ENCODE measurements around the gene EXOC2. TPM values are rescaled to one million over a fixed set of nuclear protein-coding genes. Genes with fewer than 3 reads are reported as not detected.

EXOC2 gene
- total and polyA plus RNA-seq, 2 of the 13 experiments (the other 11 are each of a cell fraction or from before 2014, with no cell fraction given), result 12.6 to 22.9 TPM

DNA sequence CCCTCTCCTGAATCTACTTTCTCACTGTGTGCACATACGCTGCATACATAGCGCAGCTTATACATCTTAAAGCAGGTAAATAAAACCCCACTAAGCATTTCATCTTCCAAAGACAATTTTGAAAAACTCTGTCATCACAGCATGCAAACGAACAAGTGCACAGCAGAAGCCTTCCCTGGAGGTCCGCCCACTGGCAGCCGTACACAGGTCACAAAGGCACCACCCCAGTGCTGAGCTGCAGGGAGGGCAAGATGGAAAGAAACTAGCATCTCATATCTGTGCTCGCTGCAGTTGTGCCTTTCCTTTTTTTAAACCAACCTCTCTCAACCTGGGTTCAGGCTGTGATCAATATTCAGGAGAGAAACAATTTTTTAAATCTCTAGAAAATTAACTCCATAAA, 109.3 kb downstream of the EXOC2 start:
- H3K27ac ChIP-seq (ENCODE audit: extremely low read length, insufficient read depth, low read length), result no peak overlapping the region
- intact Hi-C loops (cut with micrococcal nuclease; ENCODE audit: unreplicated experiment) (no loop called here), in situ Hi-C loops (cut with HindIII; ENCODE audit: extremely low pct_ligation_motif_present, low pct_unique_long_range_greater_than_20kb) (loop anchor here (10.0 kb wide), 1 partner anchor 191 kb away; no protein-coding TSS in a partner anchor)
- DNase-seq (ENCODE audit: low spot score), result no peak
- 0 out of 5 replicates have a peak, but pooled peaks cover 0 to 2% of the 10 kb centered on the region in 2 experiments for H3K36me3 ChIP-seq (replicated peaks in 1 of 2; ENCODE audit: control insufficient read depth in 1 of 2, insufficient read depth in 2 of 2, low read length in 2 of 2)
- no TSS peak for BruUV-seq (replicated peaks)
- no peaks in the 10 kb centered on the region for H3K4me1 ChIP-seq (ENCODE audit: insufficient read depth, low read length)
- H4K20me1 ChIP-seq (ENCODE audit: insufficient read depth, low read length), result no peaks in the 10 kb centered on the region
- ChIA-PET POLR2A (no interaction called here), CTCF (ENCODE audit: low intra/inter-chr PET ratio, low total read pairs) (no interaction called here)
- H3K4me3 ChIP-seq (replicated peaks in 1 of 3; ENCODE audit: insufficient read depth in 1 of 3, low read depth in 2 of 3, low read length in 3 of 3), result no peak overlapping the region
- no peak for ATAC-seq
- H3K27me3 ChIP-seq (ENCODE audit: control insufficient read depth in 1 of 2, insufficient read depth in 2 of 2, low read length in 2 of 2), result no peaks in the 10 kb centered on the region
- WGBS (ENCODE audit: low lambda C conversion rate), result 94% methylated on average over 6 of the region's 6 CpGs
- H2AFZ ChIP-seq (ENCODE audit: low read length), result no peak overlapping the region
- no peak for TF ChIP-seq ZBTB21 (CRISPR knock-in tag; IDR thresholded peaks at IDR 0.05)
- TF ChIP-seq ZFYVE20 (CRISPR knock-in tag; IDR thresholded peaks at IDR 0.05; ENCODE audit: borderline replicate concordance, low read depth), result no peak
- TF ChIP-seq ZKSCAN5 (CRISPR knock-in tag; IDR thresholded peaks at IDR 0.05), result no peak
- no peak for TF ChIP-seq ZNF510 (CRISPR knock-in tag; IDR thresholded peaks at IDR 0.05; ENCODE audit: low read depth)
- TF ChIP-seq, protein P1, sequence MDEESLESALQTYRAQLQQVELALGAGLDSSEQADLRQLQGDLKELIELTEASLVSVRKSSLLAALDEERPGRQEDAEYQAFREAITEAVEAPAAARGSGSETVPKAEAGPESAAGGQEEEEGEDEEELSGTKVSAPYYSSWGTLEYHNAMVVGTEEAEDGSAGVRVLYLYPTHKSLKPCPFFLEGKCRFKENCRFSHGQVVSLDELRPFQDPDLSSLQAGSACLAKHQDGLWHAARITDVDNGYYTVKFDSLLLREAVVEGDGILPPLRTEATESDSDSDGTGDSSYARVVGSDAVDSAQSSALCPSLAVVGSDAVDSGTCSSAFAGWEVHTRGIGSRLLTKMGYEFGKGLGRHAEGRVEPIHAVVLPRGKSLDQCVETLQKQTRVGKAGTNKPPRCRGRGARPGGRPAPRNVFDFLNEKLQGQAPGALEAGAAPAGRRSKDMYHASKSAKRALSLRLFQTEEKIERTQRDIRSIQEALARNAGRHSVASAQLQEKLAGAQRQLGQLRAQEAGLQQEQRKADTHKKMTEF (CRISPR knock-in tag; IDR thresholded peaks at IDR 0.05), result no peak
- TF ChIP-seq AKAP8 (CRISPR knock-in tag; IDR thresholded peaks at IDR 0.05), result no peak
- TF ChIP-seq ZNF639 (CRISPR knock-in tag; conservative IDR thresholded peaks at IDR 0.05), result no peak
- TF ChIP-seq NFKB2 (CRISPR knock-in tag; IDR thresholded peaks at IDR 0.05; ENCODE audit: borderline replicate concordance), result no peak
- TF ChIP-seq SPEN (CRISPR knock-in tag; IDR thresholded peaks at IDR 0.05; ENCODE audit: low read depth), result no peak
- TF ChIP-seq, protein P2, sequence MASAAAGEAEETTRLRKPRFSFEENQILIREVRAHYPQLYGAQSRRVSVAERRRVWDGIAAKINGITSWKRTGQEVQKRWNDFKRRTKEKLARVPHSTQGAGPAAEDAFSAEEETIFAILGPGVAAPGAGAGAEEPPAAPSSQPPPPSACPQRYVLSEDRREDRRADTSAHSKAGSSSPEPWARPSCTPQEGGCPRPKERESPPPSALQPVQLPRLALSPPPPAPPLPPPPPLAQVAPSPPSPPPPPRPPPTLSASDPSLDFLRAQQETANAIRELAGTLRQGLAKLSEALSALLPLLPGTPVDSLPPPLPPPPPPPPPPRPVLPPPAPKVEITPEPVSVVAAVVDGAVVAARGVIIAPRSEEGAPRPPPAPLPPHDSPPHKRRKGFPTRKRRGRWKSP (CRISPR knock-in tag; IDR thresholded peaks at IDR 0.05), result no peak
- no peak for FAIRE-seq
- no peaks in the 10 kb centered on the region for H3K9me3 ChIP-seq (ENCODE audit: low read length)
- no peak overlapping the region for H3K9ac ChIP-seq (ENCODE audit: insufficient read depth, low read depth, low read length)
- H3K79me2 ChIP-seq (ENCODE audit: insufficient read depth, low read length), result no peaks in the 10 kb centered on the region
- no peak overlapping the region for H3K4me2 ChIP-seq (ENCODE audit: low read depth, low read length)

Data from HepG2 (cell line).